SK-N-SH treated with all-trans-retinoic acid at 6 μM for 48 hours (cell line): ENCODE measurements around the gene SLC50A1.

Experiments
- ARNTL ChIP-seq: fragments of 450-650 bp; formaldehyde crosslinking; IDR thresholded peaks from 2 replicates; pipeline ENCODE4 v1.5.0; 2020; ENCODE audit warnings: low read depth, mild to moderate bottlenecking, moderate library complexity, borderline replicate concordance
- BACH2 ChIP-seq: fragments of 250-450 bp; sonication (Bioruptor Pico); IDR thresholded peaks from 2 replicates; pipeline ENCODE4 v1.9.0; 2021; ENCODE audit warnings: mild to moderate bottlenecking, borderline replicate concordance
- ESRRG ChIP-seq: fragments of 250-450 bp; sonication (Bioruptor Pico); IDR thresholded peaks from 2 replicates; pipeline ENCODE4 v1.6.1; 2021; ENCODE audit warnings: mild to moderate bottlenecking
- RARB ChIP-seq: fragments of 250-450 bp; sonication (Bioruptor Pico); IDR thresholded peaks from 2 replicates; pipeline ENCODE4 v1.8.0; 2021; ENCODE audit warnings: mild to moderate bottlenecking, moderate library complexity
- SNAI2 ChIP-seq: fragments of 250-450 bp; sonication (Bioruptor Pico); IDR thresholded peaks from 2 replicates; pipeline ENCODE4 v1.5.0; 2020; ENCODE audit warnings: mild to moderate bottlenecking, moderate library complexity
- TOX ChIP-seq: fragments of 250-450 bp; sonication (Bioruptor Pico); IDR thresholded peaks from 2 replicates; pipeline ENCODE4 v1.8.0; 2021; ENCODE audit warnings: mild to moderate bottlenecking, moderate library complexity, borderline replicate concordance
- ZC3H10 ChIP-seq: fragments of 250-450 bp; sonication (Bioruptor Pico); IDR thresholded peaks from 2 replicates; pipeline ENCODE4 v1.5.1; 2021; ENCODE audit warnings: mild to moderate bottlenecking, moderate library complexity
- ZFP3 ChIP-seq: fragments of 250-450 bp; sonication (Bioruptor Pico); IDR thresholded peaks from 2 replicates; pipeline ENCODE4 v1.5.0; 2020; ENCODE audit warnings: mild to moderate bottlenecking, moderate library complexity
- ZNF565 ChIP-seq: fragments of 450-650 bp; formaldehyde crosslinking; conservative IDR thresholded peaks from 2 replicates; pipeline ENCODE4 v1.5.0; 2020; ENCODE audit warnings: low read depth, mild to moderate bottlenecking, moderate library complexity
- ZNF8 ChIP-seq: fragments of 450-650 bp; formaldehyde crosslinking; IDR thresholded peaks from 2 replicates; pipeline ENCODE4 v1.5.0; 2020; ENCODE audit warnings: mild to moderate bottlenecking, moderate library complexity
- TF ChIP-seq, protein P1 (sequence below): fragments of 250-450 bp; sonication (Bioruptor Pico); IDR thresholded peaks from 2 replicates; pipeline ENCODE4 v1.8.0; 2020; ENCODE audit warnings: mild to moderate bottlenecking, moderate library complexity, borderline replicate concordance
- TF ChIP-seq, protein P2 (sequence below): fragments of 250-450 bp; sonication (Bioruptor Pico); IDR thresholded peaks from 2 replicates; pipeline ENCODE4 v1.8.0; 2021; ENCODE audit warnings: low read depth, mild to moderate bottlenecking, moderate library complexity, borderline replicate concordance

DNA sequence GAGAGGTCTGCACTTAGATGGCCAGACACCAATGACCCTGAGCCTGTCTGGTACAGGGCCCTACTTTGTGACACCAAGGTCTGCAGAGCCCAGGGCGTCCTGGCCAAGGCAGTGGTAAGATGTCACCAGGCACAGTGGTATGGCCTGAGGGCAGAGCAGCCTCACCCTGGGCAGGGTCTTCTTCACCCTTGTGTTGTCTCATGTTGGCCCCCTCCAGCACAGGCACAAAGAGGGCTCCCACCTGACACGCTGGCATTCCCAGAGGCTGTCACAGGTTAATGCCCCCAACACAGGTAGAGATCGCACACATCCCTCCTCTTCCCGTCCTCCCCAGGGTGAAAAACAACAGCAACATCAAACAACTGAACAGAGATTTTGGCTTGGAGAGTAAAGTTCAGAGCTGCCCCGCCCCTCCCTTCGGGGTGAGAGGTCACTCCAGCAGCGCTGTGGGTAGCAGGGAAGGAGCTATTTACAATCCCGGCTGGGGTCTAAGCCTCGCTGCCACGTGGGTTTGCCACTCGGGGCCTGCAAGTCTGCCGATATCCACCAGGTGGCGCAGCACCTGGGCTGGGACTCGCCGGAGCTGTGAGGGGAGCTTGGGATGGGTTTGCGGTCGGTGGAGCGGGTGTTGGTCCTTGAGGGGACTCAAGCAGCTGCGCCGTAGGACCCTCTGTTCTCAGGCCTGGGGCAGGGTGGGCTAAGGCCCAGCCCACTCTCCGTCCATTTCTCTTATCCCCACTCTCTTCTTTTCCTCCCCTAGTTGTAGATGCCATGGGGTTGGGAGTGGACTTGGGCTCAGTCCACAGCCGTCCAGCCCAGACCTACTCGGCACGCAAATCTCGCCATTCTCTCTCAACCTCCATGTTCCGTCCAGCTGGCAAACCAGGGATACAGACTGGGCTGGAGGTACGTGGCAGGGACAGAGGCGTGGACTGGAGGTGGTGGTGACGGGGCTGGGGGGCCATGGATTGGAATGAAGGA lies 44.3 kb upstream of the SLC50A1 start:
- TF ChIP-seq ESRRG (CRISPR knock-in tag) (no peak), BACH2 (CRISPR knock-in tag) (no peak), TOX (CRISPR knock-in tag) (no peak), ZNF8 (no peak), ZFP3 (CRISPR knock-in tag) (no peak), ZC3H10 (CRISPR knock-in tag) (no peak), SNAI2 (CRISPR knock-in tag) (no peak), RARB (CRISPR knock-in tag) (no peak), ARNTL (CRISPR knock-in tag) (no peak), ZNF565 (CRISPR knock-in tag) (no peak)
- TF ChIP-seq, protein P1, sequence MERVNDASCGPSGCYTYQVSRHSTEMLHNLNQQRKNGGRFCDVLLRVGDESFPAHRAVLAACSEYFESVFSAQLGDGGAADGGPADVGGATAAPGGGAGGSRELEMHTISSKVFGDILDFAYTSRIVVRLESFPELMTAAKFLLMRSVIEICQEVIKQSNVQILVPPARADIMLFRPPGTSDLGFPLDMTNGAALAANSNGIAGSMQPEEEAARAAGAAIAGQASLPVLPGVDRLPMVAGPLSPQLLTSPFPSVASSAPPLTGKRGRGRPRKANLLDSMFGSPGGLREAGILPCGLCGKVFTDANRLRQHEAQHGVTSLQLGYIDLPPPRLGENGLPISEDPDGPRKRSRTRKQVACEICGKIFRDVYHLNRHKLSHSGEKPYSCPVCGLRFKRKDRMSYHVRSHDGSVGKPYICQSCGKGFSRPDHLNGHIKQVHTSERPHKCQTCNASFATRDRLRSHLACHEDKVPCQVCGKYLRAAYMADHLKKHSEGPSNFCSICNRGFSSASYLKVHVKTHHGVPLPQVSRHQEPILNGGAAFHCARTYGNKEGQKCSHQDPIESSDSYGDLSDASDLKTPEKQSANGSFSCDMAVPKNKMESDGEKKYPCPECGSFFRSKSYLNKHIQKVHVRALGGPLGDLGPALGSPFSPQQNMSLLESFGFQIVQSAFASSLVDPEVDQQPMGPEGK (CRISPR knock-in tag): no peak
- TF ChIP-seq, protein P2, sequence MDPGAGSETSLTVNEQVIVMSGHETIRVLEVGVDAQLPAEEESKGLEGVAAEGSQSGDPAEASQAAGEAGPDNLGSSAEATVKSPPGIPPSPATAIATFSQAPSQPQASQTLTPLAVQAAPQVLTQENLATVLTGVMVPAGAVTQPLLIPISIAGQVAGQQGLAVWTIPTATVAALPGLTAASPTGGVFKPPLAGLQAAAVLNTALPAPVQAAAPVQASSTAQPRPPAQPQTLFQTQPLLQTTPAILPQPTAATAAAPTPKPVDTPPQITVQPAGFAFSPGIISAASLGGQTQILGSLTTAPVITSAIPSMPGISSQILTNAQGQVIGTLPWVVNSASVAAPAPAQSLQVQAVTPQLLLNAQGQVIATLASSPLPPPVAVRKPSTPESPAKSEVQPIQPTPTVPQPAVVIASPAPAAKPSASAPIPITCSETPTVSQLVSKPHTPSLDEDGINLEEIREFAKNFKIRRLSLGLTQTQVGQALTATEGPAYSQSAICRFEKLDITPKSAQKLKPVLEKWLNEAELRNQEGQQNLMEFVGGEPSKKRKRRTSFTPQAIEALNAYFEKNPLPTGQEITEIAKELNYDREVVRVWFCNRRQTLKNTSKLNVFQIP (CRISPR knock-in tag): no peak
